KOPT-K1 (cell line): Measurements from ENCODE around the gene NCKAP5.
"Not testable (repeated sequence)": the region's sequence is repeated elsewhere in the genome, so short reads cannot be mapped to it uniquely, and the experiment has no call there.

Experiments used
- H3K27ac ChIP-seq: fragments of 200-600 bp; sonication (generic); 2 replicates; pipeline ENCODE4 v1.5.1; 2016; ENCODE audit warnings: antibody characterized with exemption, mild to moderate bottlenecking, low read depth, low read length; ENCODE audit not compliant: poor library complexity, severe bottlenecking
- H3K36me3 ChIP-seq: fragments of 200-600 bp; sonication (generic); 2 replicates; pipeline ENCODE4 v1.5.1; 2017; ENCODE audit warnings: antibody characterized with exemption, mild to moderate bottlenecking, low read length, moderate library complexity; ENCODE audit not compliant: insufficient read depth
- H3K9me3 ChIP-seq: fragments of 200-600 bp; sonication (generic); 2 replicates; pipeline ENCODE4 v1.5.1; 2017; ENCODE audit warnings: antibody characterized with exemption, low read length, mild to moderate bottlenecking; ENCODE audit not compliant: insufficient read depth, poor library complexity, severe bottlenecking

NCKAP5 gene

DNA sequence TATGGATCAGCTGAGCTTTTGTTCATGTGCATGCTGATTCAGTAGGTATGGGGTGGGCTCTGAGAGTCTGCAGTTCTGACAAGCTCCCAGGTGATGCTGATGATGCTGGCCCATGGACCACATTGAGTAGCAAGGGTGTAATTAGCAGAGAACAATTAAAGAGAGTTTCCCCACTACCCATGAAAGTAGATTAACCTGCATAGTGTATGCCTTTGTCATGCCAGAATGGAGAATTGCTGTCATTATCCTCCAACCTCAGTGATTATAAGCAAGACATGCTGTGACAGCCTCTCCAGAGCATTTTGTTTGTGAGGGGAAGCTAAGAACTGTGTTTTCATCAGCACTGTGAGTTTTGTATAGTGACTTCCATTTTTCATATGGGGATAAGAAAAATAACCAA lies 838.7 kb downstream of the NCKAP5 start:
- Histone ChIP-seq H3K27ac (no peak overlapping the region), H3K36me3 (no peaks in the 10 kb centered on the region)

DNA sequence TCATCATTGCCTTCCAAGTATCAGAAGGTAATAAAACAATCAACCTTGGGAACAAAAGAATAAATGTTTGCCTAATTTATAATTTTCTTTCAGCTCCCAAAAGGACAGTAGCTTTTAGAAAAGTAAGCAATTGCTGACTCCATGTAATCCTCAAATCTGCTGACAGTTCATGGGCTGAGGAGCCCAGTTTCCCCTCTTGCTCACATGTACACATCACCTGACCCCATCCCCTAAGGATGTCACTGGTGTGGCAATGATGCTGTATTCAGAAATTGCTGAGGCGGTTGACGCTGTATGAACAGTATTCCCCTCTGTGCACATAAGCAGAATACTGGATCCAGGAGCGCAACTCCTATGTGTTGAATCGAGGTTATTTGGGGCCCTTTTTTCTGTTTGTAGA lies 842.1 kb downstream of the NCKAP5 start:
- Histone ChIP-seq H3K9me3 (no peaks in the 10 kb centered on the region), H3K27ac (no peak overlapping the region), H3K36me3 (no peaks in the 10 kb centered on the region)

More for the DNA sequence above, 838.7 kb downstream of the NCKAP5 start:
- H3K9me3 ChIP-seq, result no peaks in the 10 kb centered on the region

DNA sequence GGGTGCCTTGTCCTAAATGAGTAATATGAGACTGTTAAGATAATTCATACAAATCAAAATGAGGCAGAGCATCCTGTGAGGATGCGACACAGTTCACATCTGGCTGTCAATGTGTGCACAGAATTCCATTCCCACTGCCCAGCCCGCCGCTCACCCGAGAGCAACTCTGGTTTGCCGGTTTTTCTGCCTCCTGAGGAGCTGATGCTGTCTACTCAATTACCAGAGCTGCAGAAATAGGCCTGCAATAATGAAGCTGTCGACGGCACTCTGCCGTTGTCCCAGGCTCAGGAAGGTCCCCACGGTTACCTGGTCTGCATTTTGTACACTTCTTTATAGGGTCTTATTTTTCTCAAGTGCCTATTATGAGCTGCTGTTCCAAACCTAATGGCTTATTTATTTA lies 842.5 kb downstream of the NCKAP5 start:
- Histone ChIP-seq H3K36me3 (no peaks in the 10 kb centered on the region), H3K27ac (no peak overlapping the region), H3K9me3 (no peaks in the 10 kb centered on the region)

DNA sequence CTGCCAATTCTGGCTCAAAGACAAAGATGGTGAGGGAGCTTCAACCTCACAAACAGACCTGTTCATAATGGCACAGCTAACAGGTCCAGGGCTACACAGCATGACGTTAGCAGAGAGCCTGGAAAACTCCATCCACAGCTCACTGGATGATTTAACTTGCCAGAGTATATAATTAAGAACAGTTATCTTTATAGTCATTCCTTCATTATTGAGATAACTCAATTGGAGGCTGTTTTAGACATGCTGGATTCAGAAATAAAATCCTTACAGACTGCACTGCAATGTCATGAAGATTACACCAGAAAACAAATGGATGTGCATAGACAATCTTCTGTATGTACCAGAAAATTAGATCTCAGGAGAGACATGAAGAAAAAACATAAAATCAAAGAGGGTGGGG lies 843.1 kb downstream of the NCKAP5 start:
- no peak overlapping the region for H3K27ac ChIP-seq

DNA sequence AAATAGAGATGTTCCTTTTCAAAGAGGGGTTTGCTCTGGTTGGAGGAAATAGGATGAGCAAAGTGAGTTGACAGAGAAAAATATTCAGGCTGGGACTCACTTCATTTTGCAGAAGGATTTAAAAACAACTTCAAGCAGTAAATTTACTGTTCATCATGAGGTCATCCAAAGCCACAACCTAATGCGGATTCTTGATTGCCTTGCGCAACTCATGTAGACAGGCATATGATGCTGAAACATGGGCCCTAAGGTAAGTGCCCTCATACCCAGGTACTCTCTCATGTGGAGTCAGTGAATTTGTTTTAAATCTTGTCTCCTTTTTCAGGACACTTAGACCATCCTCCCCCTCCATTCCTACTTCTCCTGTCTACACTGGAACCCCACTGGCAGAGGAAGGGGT lies 846.3 kb downstream of the NCKAP5 start:
- no peak overlapping the region for H3K27ac ChIP-seq
- no peaks in the 10 kb centered on the region for H3K9me3 ChIP-seq
- no peaks in the 10 kb centered on the region for H3K36me3 ChIP-seq

More for the DNA sequence above, 843.1 kb downstream of the NCKAP5 start:
- Histone ChIP-seq H3K36me3 (no peaks in the 10 kb centered on the region), H3K9me3 (no peaks in the 10 kb centered on the region)

DNA sequence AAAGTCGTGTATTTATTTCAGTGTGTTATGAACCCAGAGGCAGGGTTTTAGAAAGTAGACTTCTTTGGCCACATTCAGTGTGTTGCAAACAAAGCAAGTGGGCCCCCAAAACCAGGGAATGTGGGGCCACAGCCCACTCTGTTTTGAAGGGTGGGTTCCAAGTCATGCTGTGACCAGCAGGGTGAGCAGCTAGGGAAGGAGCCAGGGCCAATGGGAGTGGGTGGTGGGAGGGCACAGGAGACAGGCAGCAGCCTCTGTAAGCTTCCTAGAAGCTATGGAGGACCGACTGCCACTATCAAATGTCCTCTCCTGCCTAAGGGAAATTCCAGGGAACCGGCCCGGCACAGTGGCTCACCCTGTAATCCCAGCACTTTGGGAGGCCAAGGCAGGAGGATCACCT lies 847.9 kb downstream of the NCKAP5 start:
- no peak overlapping the region for H3K27ac ChIP-seq
- no peaks in the 10 kb centered on the region for H3K9me3 ChIP-seq

DNA sequence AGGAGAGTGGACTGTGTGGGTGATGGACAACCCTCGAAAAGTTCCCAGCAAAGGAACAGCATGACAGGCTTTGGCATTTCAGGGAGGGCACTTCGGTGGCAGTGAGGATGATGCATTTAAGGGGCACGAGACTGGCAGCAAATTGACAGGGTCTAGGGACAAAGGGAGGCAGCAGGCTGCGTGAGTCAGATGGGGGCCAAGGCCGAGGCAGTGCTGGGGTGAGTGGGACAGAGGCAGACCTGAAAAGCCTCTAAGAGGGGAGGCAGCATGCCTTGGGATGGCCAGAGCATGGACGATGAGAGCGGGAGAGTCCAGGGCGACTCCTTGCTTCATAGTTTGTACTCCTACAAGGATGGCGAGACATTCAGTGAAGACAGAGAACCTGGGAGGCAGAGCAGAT lies 848.8 kb downstream of the NCKAP5 start:
- Histone ChIP-seq H3K9me3 (no peaks in the 10 kb centered on the region), H3K27ac (no peak overlapping the region), H3K36me3 (no peaks in the 10 kb centered on the region)

More for the DNA sequence above, 847.9 kb downstream of the NCKAP5 start:
- no peaks in the 10 kb centered on the region for H3K36me3 ChIP-seq

DNA sequence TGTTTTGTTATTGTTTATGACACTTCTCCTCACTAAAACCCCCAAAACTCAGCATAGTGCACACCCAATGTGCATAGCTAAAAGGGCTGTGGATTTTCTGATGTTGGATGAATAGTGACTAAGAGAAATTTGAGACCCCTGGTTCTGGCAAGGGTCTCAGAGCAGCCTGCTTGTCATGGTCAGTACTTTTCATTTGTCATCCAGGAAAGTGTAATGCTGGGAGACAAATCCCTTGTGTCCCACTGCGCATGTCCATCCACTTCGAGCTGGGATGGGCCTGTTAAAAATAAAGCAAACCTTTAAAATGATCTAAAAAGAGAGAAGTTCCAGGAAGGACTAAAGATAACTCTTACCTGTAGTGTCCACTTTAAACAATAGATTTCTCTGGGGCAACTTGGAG lies 851.3 kb downstream of the NCKAP5 start:
- Histone ChIP-seq H3K9me3 (no peaks in the 10 kb centered on the region), H3K36me3 (no peaks in the 10 kb centered on the region), H3K27ac (no peak overlapping the region)

DNA sequence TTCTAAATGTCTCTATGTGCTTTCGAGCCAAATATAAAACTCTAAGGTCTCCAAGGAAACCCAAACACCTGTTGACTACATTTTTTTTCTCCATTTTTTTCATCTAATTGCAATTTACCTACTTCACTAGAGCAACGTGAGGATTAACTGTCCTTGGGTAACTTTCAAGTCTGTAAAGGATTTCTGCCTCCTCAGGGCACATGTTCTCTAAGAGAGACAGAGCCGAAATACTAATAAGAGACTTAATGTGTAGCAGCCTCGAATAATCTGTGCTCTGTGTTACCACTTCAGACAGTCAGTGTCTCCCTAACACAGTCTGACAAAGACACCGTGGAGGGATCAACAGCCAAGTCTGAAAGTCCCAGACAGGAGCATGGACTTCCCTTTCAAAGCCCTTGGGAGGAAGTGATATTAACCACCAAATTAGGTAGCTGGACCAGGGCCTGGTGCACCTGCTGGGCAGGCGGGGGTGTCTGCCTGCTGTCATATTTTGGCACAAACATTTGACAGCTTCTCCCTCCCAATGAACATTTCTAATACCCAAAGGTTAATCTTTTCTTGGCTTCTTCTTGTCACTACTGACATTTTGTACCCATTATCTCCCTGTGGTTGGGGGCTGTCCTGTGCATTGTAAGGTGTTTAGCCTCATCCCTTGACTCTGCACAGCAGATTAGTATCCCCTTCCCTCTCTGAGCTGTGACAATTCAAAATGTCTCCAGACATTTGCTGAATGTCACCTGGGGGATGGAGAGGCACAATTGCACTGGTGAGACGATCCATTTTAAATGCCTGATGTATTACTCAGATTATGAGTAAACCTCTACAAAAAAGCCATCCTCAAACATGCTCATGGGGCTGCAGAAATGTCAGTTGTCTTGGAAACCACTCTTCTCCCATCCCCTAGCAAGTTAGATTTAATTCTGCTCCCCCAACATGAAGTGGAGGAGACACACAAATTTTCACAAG lies 852.6 kb downstream of the NCKAP5 start:
- H3K27ac ChIP-seq, result no peak overlapping the region
- no peaks in the 10 kb centered on the region for H3K36me3 ChIP-seq
- no peaks in the 10 kb centered on the region for H3K9me3 ChIP-seq

DNA sequence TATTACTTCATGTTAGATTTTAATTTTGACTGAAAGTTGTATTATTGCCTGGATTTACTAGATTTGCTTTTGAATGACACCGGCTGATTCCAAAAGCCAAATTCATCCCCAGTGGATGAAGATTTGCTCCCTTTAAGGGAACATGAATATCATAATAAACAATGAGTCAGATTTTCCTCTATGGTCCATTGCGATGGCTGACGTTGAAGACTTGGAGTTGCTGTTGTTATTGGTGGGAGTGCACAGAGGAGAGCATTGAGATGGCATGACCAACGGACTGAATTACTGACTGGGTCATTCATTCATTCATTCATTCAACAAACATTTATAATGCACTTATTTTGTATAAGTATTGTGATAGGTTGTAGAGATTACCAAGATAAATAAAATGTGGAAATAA lies 864.9 kb downstream of the NCKAP5 start:
- Histone ChIP-seq H3K27ac (no peak overlapping the region), H3K9me3 (no peaks in the 10 kb centered on the region), H3K36me3 (no peaks in the 10 kb centered on the region)

DNA sequence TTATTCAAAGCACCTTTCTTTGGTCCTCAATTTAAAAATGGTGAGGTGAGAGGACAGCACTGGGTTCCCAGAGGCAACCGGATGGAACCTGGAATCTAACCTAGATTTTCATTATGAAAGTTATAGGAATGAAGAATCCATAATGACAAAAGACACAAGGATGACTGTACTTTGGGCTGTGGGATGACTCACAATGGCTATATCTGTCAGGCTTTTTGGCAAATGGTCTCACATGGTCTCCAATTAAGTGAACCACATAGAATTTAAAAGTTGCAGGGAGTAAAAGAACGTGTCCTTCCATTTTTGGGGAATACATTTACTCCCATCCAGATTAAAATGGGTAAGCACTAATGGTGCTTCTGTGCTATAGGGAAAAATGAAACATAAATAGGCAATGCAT lies 866.5 kb downstream of the NCKAP5 start:
- no peaks in the 10 kb centered on the region for H3K36me3 ChIP-seq
- H3K27ac ChIP-seq, result no peak overlapping the region
- H3K9me3 ChIP-seq, result no peaks in the 10 kb centered on the region

DNA sequence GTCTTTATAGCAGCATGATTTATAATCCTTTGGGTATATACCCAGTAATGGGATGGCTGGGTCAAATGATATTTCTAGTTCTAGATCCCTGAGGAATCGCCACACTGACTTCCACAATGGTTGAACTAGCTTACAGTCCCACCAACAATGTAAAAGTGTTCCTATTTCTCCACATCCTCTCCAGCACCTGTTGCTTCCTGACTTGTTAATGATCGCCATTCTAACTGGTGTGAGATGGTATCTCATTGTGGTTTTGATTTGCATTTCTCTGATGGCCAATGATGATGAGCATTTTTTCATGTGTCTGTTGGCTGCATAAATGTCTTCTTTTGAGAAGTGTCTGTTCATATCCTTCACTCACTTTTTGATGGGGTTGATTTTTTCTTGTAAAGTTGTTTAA lies 868.5 kb downstream of the NCKAP5 start:
- H3K9me3 ChIP-seq, H3K36me3 ChIP-seq, H3K27ac ChIP-seq: not testable (repeated sequence)

DNA sequence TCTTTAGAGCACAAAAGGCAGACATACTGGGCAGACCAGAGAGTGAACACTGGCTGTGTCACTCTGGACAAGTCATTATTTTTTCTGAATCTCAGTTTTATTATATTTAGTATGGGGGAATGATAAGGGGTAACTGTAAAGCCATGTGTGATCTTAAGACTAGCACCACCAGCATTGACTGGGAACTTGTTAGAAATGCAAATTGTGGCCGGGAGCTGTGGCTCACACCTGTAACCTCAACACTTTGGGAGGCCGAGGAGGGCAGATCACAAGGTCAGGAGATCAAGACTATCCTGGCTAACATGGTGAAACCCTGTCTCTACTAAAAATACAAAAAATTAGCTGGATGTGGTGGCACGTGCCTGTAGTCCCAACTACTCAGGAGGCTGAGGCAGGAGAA lies 869.9 kb downstream of the NCKAP5 start:
- not testable (repeated sequence) for H3K36me3 ChIP-seq, H3K9me3 ChIP-seq, H3K27ac ChIP-seq

DNA sequence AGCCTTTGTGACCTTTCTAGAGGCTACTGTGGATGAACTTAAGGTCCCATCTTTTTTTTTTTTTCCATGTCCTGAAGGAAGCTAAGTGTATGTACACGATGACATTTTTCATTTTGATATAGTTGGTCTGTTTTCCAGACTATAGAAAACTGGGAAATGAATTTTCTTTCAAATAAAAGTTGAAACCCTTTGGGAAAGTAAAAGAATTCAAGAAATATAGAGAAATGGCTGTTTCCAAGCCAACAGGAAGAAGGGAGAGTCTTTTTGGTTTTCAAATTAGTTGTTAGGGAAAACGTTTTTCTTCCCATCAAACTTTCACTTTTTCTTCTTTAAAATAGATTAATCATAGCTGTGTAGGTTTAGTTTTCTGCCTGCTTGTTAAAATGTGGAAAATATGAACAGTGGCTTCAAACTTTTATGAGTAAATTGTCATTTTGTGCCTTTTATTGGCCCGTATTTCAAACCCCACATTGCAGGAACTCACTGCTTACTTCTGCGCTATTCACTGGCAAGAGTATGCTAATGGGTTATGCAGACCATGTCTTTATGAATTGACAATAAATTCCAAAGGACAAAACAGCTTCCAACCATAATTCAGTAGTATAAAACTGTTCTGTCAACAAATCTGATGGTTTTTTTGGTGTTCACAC lies 870.6 kb downstream of the NCKAP5 start:
- H3K36me3 ChIP-seq, result no peaks in the 10 kb centered on the region
- H3K9me3 ChIP-seq, result no peaks in the 10 kb centered on the region
- no peak overlapping the region for H3K27ac ChIP-seq

DNA sequence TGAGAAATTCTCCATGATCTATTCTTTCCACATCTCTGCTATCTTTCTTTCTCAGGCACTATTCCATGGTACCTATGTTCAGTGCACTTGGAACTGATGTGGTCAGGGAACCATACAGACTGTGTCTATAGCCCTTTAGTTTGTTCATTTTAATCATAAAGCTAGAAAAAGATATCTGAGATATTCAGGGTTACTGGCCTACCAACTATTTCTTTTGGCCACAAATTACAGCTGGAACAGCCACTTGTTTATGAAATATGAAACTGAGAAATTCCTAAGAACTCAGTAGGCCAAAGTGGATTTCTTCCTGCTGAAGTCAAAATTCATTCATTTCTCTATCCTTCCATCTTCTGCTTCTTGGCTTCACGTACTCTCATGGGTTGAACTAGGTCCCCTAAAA lies 875.4 kb downstream of the NCKAP5 start:
- H3K27ac ChIP-seq, result no peak overlapping the region
- no peaks in the 10 kb centered on the region for H3K36me3 ChIP-seq
- H3K9me3 ChIP-seq, result no peaks in the 10 kb centered on the region

DNA sequence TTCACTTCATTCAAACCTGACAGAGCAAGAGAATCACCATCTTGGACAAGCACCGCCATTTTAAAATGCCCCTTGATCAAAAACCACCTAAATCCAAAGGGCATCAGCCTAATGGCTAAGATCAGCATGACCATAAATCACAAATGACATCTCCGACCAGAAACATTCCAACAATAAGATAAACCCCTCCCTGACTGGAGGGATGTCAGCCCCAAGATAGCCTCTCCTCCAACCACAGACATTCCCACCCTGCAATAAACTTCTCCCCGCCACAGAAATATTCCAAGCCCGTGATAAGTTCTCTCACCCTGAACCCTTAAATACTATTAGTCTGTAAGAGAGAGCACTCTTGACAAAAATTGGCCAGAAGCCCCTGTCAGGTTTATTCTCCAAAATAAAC lies 876.7 kb downstream of the NCKAP5 start:
- Histone ChIP-seq H3K36me3 (no peaks in the 10 kb centered on the region), H3K27ac (no peak overlapping the region), H3K9me3 (no peaks in the 10 kb centered on the region)
